GM21576 (cell line): ENCODE data around the gene SFTA2.
"Not testable (repeated sequence)": the region's sequence is repeated elsewhere in the genome, so short reads cannot be mapped to it uniquely, and the experiment has no call there.

Experiments used
- ATAC-seq: cut with Tn5 transposase; IDR thresholded peaks from one replicate; pipeline ENCODE4 v1.9.1; 2021; ENCODE audit warnings: mild to moderate bottlenecking, moderate library complexity; ENCODE audit not compliant: unreplicated experiment

The SFTA2 gene

DNA sequence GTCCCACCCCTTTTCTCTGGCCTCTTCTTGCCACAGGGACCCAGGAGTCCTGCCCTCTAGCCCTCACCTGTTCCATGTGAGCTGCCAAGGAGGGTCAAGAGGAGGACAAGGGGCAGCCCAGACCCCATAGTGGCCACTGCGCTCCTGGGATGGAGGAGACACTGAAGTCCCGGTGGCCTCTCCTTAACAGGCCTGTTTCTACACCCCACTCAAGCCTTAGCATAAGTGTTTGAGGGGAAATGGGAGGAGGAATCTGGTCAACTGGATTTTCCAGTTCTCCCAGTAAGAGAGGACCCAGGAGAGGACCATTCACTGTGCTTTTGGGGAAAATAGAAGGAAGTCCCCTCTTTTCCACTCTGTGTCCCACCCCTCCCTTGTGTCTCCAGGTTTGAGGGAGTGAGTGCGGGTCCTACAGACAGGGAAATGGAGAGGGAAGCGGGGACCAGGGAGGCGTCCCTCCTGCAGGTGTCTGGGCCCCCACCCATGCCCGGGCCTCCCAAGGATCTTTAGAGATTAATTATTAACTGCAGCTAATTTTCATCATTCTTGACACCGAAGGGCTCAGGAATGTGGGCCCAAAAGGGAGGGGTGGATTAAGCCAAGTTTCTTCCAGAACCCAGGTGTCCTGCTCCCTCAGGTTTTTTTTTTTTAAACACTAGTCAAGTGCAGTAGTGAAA is at the start of gene SFTA2:
SFTA2 (minus strand) TSS at position 202 of the 677 bp plus-strand sequence; CDS start at position 128, 74 bp downstream.
- ATAC-seq, result no peak

DNA sequence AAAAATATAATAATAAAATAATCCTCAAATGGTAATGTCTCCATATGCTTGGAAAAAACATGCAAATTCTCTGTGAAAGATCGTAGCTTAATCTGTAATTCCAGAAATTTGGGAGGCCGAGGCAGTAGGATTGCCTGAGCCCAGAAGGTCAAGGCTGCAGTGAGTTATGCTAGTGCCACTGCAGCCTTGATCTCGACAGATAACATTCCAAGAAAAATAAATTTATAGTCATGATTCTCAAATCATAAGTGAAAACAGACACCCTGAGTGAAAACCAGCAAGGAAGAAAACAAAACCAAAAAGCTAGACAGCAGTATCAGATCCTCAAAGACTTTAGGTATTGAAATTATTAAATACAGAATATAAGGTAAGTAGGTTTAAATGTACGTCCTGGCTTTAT is 47.7 kb upstream of the SFTA2 start:
- no peak for ATAC-seq

DNA sequence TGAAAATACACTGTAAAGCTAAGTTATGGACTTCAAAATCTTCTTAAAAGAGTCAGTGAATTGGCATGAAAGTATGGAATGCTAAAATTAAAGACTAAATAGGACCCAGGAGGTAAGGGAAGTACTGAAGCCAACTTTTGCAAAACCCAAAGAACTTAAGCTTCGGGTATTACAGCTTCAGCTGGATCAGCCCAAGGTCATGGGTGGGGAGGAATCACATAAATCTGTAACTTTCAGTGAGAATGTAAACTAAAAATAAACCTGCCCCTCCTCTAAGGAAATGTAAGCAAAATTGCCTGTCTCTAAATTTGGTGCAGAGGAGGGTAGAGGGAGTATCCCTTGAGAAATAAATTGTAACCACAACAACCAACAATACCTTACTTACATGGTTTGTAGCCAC is 47.2 kb upstream of the SFTA2 start:
- no peak for ATAC-seq

DNA sequence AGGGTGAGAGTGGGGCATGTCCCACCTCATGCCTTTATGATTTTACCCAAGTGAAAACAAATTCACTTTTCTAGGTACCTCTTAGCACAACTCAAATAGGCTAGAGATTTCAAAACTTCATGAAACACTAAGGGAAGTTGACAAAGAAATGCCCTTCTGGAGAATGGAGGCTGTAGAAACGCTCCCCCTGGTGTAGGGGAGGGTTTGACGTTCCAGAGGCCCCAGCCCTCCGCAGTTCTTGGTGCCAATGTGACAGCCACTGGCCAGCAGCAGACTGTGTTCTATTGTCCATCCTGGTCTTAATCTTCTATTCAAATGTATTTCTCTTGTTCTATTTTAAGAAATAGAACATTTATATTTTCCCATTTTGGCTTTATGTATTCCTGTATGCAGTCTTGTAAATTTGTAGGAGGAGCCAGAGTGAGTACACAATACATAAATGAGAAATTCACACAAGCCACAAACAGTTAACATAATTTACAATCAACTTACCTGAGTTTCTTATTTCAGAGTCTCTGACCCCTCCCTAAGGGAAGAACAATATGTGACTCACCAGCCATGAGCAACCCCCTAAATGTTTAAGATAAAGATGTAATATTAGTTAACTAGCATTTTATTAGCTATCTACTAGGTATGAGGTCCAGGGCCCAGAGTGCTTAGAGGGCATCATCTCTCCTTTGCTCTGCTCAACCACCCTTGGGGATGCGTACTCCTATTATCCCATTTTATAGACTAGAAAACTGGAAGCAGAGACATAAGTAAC is 42.7 kb upstream of the SFTA2 start:
- no peak for ATAC-seq

DNA sequence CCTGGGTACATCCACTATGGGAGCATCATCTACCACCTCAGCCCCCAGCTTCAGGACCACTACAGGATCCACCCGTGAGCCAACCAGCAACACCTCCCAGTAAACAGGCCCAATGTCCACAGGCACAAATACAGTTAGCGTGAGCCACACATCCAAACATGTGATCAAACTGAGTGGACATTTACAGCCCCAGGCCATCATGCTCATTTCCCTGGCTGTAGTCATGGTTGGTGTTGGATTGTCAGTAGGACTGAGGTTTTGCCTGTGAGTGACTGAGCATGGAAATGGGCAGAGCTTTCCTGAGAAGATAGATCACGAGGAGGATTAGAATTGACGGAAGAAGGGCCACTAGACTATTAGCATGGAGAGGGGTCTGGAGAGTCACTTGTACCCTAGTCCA is 40.8 kb upstream of the SFTA2 start:
- ATAC-seq, result no peak

DNA sequence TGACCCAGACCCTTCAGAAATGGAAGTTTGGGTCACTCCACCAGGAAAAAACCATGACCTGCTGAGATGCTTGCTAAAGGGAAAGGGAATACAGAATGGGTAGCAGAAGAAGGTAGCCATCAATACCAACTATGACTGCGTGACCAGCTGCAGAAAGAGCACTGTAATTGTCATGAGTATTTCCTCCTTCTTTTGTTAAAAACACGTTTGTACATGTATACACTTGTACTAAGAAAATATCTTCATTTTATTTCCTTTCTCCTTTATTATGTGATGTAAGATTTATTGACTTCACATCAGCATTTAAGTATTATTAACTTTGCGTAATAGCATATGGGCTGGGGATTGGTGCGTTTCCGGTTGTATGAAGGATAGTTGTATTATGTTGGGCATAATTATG is 39.0 kb upstream of the SFTA2 start:
- no peak for ATAC-seq

DNA sequence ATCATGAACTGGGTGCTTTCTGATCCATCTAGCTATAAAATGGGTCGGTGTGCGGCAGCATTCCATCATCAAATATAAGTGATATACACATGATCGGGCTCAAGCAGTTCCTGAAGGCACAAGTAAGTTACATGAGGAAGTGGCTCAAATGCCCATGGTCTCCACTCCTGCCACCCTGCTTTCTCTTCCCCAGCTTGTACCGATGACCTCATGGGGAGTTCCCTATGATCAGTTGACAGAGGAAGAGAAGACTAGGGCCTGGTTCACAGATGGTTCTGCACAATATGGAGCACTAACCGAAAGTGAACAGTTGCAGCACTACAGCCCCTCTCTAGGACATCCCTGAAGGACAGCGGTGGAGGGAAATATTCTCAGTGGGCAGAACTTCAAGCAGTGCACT is 37.2 kb upstream of the SFTA2 start:
- ATAC-seq, result not testable (repeated sequence)

DNA sequence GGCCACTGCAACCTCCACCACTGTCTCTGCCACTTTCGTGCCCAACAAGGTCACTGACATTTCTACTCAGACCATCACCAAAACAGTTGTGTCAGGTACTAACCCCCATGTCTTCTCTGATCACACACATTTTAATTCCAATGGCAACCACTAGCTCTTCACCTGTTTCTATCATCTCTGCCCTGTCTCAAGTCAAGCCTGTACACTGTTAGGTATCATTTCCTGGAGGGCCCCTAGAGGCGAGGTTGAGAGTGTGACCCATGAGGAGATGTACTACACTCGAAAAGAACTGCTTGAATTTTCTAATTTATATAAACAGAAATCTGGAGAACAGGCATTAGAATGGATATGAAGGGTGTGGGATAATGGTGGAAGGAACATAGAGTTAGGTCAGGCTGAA is 34.2 kb upstream of the SFTA2 start:
- no peak for ATAC-seq

DNA sequence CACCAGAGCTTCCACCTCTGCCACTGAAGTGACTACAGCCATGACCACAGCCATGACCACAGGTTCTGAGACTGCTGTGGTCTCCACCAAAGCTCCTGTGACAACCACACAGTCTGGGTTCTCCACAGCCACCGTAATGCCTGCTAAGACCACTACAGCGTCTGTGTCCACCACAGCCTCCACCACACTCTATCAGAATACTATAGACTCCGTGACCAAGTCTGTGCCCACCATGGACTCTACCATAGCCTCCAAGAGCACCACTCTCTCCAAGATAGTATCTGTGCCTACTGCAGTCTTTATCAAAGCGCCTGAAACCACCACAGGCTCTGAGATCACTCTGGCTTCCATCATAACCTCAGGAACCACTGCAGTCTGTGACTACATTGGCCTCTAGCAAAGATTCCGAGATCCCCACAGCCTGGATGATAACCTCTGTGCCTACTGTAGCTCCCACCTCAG is 33.2 kb upstream of the SFTA2 start:
- ATAC-seq, result no peak

DNA sequence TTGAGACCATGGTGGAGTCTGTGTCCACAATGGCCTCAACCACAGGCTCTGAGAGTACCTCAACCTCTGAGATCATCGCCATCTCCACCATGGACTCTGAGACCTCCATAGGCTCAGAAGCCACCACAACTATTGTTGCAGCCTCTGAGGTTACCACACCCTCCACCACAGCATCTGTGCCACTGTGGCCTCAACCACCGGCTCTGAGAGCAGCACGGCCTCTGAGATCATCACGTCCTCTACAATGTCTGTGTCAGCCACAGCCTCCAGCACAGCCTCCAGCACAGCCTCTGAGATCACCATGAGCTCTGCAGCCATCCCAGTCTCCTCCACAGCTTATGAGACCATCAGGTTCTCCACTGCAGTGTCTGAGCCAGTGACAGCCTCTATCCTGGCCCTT is 32.1 kb upstream of the SFTA2 start:
- no peak for ATAC-seq

DNA sequence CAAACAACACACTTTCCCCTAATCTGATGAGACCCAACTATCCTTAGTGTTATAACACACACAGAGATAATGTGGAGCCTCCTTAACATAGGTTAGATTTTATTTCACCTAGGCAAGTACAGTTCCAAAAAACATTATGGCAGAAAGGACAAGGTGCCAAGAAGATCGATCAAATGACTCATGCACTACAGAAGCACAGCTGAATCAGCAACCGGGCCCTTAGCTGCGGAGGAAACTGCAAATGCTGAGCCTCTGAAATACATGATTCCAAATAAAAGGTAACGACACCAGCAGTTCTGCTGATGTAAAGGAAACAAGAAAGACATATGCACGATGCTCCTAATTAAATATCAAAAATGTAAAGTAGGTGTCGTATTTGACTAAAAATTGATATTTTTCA is 31.7 kb upstream of the SFTA2 start:
- no peak for ATAC-seq

DNA sequence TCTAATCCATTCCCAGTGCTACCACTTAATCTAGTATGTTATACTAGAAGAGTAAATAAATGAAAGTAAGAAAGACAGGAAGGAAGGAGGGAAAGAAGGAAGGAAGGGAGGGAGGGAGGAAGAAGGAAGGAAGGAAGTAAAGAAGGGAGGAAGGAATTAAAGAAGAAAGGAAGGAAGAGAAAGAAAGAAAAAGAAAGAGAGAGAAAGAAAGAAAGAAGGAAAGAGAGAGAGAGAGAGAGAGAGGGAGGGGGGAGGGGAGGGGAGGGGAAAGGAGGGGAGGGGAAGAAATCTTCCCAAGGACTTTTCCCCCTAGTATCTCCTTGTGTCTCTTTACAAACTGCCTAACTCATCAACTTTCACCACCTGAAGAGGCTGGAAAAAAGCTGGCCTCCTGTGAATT is 30.7 kb upstream of the SFTA2 start:
- ATAC-seq, result no peak

DNA sequence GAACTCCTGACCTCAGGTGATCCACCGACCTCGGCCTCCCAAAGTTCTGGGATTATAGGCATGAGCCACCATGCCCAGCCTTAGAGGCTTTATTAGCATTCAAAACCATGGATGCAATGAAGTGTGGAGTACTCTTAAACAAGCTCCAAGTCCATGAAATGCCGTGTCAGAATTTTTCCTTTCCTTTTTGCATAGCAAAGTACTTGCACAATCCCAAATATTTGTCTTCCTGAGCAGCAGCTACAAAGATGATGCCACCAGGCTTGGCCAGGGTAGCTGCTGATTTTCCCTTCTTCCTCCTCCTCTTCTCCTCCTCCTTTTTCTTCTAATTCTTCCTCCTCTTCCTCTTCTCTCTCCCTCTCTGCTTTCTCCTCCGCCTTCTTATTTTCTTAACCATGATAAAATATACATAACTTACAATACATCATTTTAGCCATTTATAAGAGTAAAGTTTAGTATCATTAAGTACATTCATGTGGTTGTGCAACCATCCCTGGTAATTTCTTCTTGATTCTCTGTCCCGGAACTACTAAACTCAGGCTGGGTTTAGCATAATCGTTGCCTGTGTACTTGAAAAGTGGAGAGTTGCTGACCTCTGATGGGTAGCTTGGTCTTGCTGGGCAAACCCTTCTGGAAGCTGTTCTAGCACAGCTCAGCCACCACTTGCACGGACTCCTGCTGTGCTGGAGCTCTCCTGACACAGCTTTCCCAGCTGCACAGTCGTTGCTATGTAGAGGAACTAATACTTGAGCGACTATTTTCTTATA is 29.1 kb upstream of the SFTA2 start:
- no peak for ATAC-seq

DNA sequence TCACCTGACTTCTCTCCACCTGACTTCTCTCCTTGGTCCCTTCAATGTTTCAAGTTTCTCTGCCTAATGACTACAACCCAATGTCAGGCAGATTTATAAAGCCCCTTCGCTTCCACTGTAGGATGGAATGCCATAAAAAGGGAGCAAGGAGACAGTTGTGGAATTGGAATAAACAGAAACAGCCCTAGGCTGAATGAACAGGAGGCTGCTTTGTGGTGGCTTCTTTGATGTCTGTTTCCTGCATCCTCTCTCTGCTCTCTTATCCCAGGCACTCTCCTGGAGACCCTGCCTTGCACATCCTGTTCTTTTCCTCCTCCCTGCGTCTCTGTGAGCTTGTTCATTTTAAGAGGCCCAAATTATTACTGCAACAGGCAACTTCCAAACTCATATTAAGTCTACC is 25.7 kb upstream of the SFTA2 start:
- ATAC-seq, result no peak

DNA sequence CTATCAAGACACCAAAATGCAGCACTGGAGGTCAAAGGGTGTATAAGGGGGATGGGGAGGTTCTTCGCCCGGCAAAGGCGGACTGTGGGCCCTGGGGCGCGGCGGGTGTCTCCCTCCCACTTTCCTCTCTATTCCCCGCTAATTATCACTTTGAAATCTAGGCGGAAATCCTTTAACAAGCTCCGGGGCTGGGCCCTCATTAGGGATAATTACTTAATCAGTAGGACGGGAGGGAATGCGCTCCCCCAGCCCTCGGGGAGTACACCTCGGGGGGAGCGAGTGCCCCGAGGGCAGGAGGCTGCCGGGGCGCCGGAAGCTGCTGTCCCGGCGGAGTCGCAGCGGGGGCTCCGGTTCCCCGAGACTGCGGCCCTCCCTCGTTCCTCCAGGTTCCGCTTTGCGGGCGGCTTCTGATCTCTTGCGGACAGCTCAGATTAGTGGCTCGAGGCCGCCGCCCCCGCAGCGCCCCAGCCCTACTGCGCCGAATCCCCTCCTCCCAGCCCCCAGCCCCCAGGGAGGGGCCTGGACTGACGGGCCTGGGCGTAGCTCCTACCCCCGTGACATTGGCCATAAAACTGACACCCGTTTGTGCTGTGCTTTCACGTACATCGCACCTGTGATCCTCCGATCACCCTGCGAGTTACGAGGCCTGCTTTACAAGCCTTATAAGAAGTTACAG is 23.5 kb upstream of the SFTA2 start:
- ATAC-seq, result no peak

DNA sequence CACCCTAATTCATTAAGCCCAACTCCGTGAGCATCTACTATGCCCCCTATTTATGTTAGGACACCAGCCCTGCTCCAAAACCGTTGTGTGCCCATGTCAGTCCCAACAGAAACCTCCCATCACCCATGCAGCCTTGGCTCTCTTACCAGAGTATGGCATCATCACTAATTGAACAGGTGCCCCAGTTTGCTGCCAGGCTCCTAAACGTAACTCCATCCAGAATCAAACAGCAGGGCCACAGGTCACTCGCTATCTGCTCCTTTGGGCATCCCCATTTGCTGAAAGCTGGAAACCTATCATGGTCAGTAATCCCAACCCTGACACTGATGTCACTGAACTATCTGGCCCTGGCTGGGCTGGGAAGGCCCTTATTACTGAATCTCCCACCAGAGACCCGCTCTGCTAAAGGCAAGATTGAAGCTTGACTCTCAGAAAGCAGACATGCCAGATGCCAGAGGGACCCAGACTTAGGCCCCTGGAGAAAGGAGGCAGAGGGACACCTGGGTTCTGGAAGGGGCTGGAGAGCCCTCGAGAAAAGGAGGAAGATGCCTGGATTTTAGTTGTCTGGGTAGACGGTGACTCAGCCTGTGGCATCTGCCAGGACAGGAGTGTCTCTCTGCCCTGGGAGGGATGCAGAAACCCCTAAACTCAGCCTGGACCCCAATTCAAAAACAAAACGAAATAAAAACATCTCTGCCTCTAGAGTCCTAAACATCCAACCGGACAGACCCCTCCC is 22.8 kb upstream of the SFTA2 start:
- no peak for ATAC-seq

DNA sequence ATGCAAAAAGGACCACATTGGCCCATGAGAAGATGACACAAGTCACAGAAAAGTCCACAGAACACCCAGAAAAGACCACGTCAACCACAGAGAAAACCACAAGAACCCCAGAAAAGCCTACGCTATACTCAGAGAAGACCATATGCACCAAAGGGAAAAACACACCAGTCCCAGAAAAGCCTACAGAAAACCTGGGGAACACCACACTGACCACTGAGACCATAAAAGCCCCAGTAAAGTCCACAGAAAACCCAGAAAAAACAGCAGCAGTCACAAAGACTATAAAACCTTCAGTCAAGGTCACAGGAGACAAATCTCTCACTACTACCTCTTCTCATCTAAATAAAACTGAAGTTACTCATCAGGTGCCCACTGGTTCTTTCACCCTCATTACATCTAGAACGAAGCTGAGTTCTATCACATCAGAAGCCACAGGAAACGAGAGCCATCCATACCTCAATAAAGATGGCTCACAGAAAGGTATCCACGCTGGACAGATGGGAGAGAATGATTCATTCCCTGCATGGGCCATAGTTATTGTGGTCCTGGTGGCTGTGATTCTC is 20.0 kb upstream of the SFTA2 start:
- no peak for ATAC-seq

DNA sequence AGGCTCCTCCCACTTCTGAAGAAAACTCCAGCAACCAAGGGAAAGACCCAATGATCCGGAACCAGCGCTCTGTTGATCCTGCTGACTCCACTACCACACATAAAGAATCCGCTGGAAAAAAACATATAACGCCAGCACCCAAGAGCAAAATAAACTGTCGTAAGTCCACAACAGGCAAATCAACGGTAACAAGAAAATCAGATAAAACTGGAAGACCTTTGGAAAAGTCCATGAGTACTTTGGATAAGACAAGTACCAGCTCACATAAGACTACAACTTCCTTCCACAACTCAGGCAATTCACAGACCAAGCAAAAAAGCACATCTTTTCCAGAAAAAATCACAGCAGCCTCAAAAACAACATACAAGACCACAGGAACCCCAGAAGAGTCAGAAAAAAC is 16.8 kb upstream of the SFTA2 start:
- no peak for ATAC-seq

DNA sequence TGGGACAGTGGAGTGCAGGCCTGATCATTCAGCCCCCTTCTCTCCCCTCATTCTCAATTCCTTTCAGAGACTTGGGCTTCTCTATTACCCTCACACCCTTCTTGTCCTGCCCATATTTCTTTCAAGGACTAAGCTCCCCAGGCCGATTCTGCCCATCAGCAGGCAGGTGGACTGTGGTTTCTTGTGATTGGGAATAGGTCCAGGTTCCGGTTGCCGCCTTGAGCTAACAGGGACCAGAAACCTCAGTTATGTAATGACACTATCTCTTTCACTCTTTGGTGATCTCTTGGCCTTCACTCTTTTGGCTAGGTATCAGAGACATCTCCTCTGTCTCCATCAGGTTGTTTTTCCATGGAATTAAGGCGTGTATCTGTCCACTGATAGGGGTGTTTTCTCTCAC is 15.3 kb upstream of the SFTA2 start:
- ATAC-seq, result no peak

DNA sequence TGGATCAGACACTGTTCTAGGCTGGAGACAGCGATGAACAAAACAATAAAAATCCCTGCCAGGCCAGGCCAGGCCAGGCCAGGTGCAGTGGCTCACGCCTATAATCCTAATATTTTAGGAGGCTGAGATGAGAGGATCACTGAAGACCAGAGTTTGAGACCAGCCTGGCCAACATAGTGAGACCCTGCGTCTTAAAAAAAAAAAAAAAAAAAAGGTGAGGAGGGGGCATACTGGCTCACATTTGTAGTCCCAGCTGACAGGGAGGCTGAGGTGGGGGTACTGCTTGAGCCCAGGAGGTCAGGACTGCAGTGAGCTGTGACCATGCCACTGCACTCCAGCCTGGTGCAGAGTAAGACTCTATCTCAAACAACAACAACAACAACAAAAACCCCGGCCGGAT is 13.3 kb upstream of the SFTA2 start:
- ATAC-seq, result no peak
